ENCODE results near the gene SCAF8.

SCAF8 gene

GRCh38 chr6:154849475-154849874 lies 116.3 kb downstream of the SCAF8 start:
- TF ChIP-seq, protein P1, sequence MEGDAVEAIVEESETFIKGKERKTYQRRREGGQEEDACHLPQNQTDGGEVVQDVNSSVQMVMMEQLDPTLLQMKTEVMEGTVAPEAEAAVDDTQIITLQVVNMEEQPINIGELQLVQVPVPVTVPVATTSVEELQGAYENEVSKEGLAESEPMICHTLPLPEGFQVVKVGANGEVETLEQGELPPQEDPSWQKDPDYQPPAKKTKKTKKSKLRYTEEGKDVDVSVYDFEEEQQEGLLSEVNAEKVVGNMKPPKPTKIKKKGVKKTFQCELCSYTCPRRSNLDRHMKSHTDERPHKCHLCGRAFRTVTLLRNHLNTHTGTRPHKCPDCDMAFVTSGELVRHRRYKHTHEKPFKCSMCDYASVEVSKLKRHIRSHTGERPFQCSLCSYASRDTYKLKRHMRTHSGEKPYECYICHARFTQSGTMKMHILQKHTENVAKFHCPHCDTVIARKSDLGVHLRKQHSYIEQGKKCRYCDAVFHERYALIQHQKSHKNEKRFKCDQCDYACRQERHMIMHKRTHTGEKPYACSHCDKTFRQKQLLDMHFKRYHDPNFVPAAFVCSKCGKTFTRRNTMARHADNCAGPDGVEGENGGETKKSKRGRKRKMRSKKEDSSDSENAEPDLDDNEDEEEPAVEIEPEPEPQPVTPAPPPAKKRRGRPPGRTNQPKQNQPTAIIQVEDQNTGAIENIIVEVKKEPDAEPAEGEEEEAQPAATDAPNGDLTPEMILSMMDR (IDR thresholded peaks at IDR 0.05), result no peak
- no peak for DNase-seq (ENCODE audit: low spot score)
- no peak overlapping the region for H3K27ac ChIP-seq

GRCh38 chr6:154852687-154853086 lies 119.5 kb downstream of the SCAF8 start:
- H3K27ac ChIP-seq, result no peak overlapping the region
- DNase-seq (ENCODE audit: low spot score), result no peak
- no peak overlapping the region for H3K4me3 ChIP-seq
- TF ChIP-seq, protein P1 (IDR thresholded peaks at IDR 0.05), result no peak

More at GRCh38 chr6:154849475-154849874, 116.3 kb downstream of the SCAF8 start:
- H3K4me3 ChIP-seq, result no peak overlapping the region

GRCh38 chr6:154857529-154857928 lies 124.3 kb downstream of the SCAF8 start:
- no peak for DNase-seq (ENCODE audit: low spot score)
- Histone ChIP-seq H3K4me3 (no peak overlapping the region), H3K27ac (no peak overlapping the region)
- TF ChIP-seq, protein P1 (IDR thresholded peaks at IDR 0.05), result no peak

- no peak overlapping the region for H3K4me3 ChIP-seq
- TF ChIP-seq, protein P1 (IDR thresholded peaks at IDR 0.05), result no peak
- no peak for DNase-seq (ENCODE audit: low spot score)
- H3K27ac ChIP-seq, result no peak overlapping the region
These were observed 128.6 kb downstream of the SCAF8 start for GRCh38 chr6:154861825-154862224.

DNA sequence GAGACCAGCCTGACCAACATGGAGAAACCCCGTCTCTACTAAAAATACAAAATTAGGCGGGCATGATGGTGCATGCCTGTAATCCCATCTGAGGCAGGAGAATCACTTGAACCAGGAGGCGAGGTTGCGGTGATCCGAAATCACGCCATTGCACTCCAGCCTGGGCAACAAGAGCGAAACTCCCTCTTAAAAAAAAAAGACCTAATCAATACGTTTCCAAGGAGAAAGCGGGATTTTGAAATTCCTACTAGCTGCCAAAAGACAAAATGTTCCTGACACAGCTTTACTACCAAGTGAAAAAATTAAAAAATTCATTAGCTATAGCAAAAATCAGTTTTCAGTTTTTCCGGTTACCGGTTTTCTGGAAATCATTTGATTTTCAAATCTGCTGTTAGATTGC lies 129.3 kb downstream of the SCAF8 start:
- H3K4me3 ChIP-seq, result no peak overlapping the region
- TF ChIP-seq, protein P1 (IDR thresholded peaks at IDR 0.05), result no peak
- H3K27ac ChIP-seq, result no peak overlapping the region
- DNase-seq (ENCODE audit: low spot score), result no peak

DNA sequence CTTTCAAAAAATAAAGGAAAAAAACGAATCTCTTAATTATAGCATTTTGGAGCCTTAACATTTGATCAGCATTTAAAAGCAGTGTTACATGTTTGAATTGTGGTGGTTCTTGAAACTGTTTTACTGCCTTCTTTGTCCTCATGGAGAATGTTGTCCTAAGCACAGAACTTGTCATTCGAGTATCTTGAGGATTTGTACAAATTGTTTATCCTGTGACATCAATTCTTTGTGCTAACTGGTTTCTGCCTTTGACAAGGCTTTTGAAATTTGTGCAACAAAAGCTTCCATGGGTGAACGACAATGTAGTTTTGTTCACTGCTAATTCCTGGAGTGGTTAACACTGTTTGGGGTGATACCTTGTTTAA lies 130.8 kb downstream of the SCAF8 start:
- TF ChIP-seq, protein P1 (IDR thresholded peaks at IDR 0.05), result no peak
- no peak overlapping the region for H3K27ac ChIP-seq
- H3K4me3 ChIP-seq, result no peak overlapping the region
- DNase-seq (ENCODE audit: low spot score), result no peak

DNA sequence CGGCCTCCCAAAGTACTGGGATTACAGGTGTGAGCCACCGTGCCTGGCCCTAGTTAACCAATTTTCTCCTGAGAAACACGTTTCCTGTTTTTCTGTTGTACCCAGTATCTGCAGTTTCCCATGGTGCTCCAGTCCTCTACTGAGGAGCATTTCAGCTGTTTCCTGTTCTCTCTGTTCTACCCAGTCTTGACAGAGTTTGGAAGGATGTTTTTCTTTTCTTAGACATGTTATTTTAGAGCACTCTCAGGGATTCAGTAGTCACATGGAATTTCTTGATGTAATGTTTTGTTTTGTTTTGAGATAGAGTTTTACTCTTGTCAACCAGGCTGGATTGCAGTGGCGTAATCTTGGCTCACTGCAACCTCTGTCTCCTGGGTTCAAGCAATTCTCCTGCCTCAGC lies 132.1 kb downstream of the SCAF8 start:
- no peak for DNase-seq (ENCODE audit: low spot score)
- Histone ChIP-seq H3K27ac (no peak overlapping the region), H3K4me3 (no peak overlapping the region)
- TF ChIP-seq, protein P1 (IDR thresholded peaks at IDR 0.05), result no peak

Measured in coronary artery (tissue), 2 donors.